HG03060 (cell line): Measurements from ENCODE around the gene RHOH.

Experiments
- ATAC-seq: cut with Tn5 transposase; IDR thresholded peaks from one replicate; pipeline ENCODE4 v1.9.1; 2021; ENCODE audit warnings: low read depth, moderate number of reproducible peaks; ENCODE audit not compliant: unreplicated experiment

RHOH gene

GRCh38 chr4:40186665-40187014 is 10.2 kb upstream of the RHOH start:
- ATAC-seq: no peak

- no peak for ATAC-seq
Measured at GRCh38 chr4:40187386-40187906, 9.4 kb upstream of the RHOH start.

DNA sequence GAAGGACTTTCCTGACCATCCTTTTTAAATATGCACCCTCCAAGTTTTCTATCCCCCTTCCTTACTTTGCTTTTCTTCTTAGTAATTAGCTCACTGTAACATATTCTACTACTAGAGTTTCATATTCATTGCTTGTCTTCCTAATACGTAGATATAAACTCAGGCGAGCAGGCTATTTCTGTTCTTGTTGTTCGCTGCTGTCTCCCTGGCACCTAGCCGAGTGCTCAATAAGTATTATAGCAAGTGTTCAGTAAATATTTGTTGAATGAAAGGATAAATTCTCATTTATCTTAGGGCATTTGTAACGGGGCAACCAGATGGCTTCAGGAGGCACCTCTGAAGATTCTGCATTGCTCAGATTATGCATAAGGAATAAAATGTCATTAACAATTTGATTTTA is 6.8 kb upstream of the RHOH start:
- no peak for ATAC-seq

DNA sequence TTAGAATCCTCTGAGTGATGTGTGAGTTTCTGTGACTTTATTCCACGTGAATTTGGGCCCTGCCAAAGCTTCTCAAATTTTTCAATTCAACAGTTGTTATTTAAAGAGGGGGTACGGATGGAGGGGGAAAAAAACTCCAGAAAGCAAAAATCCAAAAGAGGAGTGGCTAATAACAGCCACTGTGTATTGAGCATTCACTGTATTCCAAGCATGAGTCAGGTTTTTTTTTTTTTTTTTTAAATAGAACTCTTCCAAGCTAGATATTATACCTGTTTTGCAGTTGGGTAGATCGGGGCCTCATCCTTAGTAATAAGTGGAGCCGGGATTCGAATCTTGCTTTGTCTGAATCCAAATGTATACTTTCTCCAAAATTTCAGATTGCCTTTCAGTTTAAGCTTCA is 6.4 kb upstream of the RHOH start:
- ATAC-seq: no peak

DNA sequence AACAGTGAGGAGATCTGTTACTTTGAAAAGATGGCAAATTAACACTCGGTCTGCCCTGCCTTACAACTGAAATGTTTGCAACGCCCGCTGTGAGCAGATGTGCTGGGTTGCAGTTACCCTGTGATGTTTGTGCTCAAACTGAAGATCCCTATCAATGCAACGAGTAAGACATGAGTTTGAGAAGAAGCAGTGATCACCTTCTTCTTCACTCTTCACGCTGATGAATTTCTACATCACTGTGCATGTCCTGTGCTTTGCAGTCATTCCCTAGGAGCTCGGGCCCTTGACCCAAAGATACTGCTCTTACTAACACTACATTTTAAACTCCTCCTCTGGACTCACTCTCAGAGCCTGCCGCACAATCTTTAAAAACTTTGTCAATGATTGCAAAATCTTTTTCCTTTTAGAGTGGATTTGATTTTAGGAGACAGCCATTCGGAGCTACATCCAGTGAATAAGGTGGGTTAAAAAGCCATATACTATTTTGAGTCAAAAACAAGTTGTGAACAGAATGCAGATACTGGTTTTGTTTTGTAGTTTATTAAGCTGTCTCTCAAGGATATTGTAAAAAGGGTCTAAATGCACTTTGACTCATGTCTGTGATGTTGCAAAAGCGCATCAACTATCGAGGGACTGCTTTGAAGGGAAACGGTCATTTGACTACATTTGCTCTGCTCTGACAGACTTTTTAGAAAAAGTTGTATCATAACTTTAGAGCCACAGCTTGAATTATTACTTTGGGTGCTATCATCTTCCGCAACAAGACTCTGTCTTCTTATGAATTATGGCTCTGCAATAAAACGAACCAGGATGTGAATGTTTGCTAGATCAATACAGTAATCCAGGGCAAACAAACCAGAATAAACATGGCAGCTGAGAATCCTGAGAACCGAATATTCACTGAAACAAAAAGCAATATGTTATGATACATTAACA is 5.7 kb upstream of the RHOH start:
- no peak for ATAC-seq

DNA sequence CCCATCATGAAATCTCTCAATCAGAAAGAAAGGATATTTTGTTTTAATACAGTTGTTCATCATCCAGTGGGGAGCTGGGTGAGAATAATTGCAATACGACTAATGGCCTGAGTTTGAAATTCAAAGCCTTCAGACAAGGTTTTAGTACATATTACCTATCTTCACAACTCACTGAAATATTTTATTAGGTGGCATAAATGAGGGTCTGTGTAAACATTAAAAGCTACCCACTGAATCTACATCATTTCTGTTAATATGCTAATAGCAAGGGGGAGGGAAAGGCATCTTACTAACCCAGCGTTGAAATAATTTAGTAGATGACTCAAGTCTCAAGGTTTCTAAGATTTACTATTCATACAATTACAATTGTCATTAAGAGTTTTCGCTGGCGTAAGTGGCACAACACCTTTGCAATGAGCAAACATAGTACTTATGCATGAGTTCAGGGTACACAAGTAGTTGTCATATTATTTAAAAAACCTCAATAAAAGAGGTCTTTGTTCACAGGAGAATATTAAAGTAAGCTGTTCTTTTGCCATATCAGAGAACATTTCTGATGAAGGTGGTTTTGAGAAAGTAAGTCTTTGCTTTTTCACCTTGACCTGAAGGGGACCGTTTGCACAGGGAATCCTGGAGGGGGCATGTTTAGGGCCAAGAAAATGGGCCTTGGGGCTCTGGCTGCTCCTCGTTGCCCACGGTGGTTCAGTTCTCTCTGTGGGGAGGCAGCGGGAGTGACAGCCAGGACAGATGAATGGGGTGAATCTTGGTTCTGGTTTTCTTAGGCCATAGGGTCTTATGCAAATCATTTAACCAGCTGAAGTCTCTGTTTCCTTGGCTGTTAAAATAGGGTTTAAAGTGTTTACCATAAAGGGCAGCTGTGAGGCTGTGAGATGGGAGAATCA is 4.5 kb upstream of the RHOH start:
- peak; percentile 28 for ATAC-seq

DNA sequence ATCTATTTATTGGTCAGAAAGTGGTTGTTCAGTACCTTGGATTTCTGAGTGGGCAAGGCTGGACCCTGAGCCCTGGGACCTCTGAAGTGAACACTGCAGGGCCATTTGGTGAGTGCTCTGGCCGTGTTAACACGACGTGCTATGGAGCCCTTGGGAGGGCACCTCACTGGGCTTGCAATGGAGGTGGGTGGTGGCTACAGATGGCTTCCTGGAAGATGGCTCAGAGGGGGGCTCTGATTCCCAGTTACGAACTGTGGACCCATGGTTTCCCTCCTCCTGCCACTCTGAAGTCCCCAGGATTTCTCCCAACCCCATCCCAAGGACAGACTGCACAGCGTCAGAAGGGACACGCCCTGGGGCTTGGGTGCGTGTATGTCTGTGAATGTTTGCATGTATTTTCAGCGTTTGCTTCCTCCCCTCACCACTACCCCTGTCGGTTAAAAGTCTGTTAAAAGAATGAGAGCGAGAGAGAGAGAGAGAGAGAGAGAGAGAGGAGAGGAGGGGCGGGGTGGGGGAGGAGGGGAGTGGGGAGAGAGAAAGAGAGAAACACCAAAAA is 3.7 kb upstream of the RHOH start:
- ATAC-seq: peak; percentile 13

- ATAC-seq: no peak
Measured at GRCh38 chr4:40193578-40193977, 3.3 kb upstream of the RHOH start.

DNA sequence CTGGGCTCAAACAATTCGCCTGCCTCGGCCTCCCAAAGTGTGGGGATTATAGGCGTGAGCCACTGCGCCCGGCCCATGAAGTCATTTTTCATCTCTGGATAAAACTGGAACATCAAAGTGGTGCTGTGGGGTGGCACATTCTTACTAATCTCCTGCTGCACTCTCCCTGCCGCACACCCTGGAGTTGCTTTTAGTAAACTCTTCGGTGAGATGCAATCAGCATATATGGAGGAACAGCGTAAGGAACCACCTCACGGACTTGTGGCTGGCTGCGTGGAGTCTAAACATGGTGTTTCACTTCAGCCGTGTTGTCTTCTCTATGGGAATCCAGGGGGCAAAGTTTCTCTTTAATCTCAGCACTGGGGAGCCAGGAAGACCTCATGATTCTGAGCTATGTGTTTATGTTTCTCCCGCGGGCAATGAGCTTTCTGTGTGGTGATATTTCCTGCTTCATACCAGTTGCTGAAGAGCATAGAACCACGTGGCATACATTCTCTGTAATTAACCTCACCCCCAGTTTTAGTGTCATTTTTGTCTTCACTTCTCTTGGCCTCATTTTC is 2.1 kb upstream of the RHOH start:
- no peak for ATAC-seq

DNA sequence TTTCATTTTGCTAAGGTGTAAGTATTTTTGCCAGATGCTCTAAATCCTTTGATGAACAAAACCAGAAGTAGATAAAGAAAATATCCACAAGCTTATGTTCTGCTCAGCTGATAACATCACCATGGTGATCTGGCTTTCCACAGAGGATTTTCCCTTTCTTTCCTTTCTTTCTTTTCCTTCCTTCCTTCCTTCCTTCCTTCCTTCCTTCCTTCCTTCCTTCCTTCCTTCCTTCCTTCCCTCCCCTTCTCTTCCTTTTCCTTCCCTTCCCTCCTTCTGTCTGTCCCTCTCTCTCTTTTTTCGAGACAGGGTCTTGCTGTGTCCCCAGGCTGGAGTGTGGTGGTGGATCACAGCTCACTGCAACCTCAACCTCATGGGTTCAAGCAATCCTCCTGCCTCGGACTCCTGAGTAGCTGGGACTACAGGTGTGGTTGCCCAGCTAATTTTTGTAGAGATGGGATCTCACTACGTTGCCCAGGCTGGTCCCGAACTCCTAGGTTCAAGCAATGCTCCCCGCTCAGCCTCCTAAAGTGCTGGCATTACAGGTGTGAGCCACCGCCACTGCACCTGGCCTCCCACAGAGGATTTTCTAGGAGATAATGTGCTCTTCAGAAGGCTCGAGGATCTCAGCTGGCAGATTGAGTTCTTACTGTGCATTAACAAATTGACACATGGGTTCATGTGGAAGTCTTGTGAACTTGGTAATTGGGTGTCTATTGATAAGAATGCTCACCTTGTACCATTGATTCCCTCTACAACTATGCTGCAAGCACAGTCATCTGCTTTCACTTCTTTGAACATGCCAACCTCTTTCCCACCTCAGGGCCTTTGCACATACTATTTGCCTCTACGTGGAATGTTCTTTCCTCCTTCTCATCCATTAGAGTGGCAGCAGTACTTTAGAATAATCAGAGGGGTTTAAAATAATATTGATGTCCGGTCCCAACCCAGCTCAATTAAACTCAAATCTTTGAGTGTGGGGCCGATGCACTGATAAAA is 1.4 kb upstream of the RHOH start:
- no peak for ATAC-seq

DNA sequence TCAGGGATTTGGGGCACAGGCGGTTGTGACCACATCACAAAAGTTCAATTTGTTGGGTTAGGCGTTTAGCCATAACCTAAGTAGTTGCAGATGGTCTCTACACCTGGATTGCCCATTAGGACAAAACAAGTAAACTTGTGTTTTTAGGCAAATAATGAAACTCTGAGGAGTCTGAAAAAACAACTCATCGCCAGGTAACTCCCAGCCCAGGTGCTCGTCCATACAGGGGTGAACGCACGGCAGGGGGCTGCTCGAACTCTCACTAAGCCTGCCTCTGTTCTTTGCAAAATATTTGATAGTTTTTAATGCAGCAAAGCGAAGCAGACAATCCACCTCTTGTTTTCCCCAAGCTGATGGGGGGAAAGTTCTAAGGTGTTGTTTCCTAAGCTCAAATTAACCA is 559 bp upstream of the RHOH start:
- ATAC-seq: no peak

- no peak for ATAC-seq
Measured at GRCh38 chr4:40197879-40198689, 1.3 kb downstream of the RHOH start.

GRCh38 chr4:40199179-40199670 is 2.4 kb downstream of the RHOH start:
- no peak for ATAC-seq

GRCh38 chr4:40199999-40200874 is 3.4 kb downstream of the RHOH start:
- ATAC-seq: peak; percentile 45

GRCh38 chr4:40200875-40201801 is 4.3 kb downstream of the RHOH start:
- no peak for ATAC-seq

GRCh38 chr4:40201898-40202297 is 5.1 kb downstream of the RHOH start:
- no peak for ATAC-seq
